Activated naive CD4-positive, alpha-beta T cell treated with anti-CD3 and anti-CD28 coated beads, Interleukin-2, amount 50 U/mL, for 16 hours (primary cell): Measurements from ENCODE around the gene EID1.
"Not testable (repeated sequence)": the region's sequence is repeated elsewhere in the genome, so short reads cannot be mapped to it uniquely, and the experiment has no call there.

Experiments used
- DNase-seq: peaks from one replicate; pipeline ENCODE4 v3.0.0-alpha.2; 2020

The EID1 gene

GRCh38 chr15:48877630-48878595, at the start of gene EID1:
Gene EID1 (plus strand): TSS chr15:48878134. CDS start chr15:48878177, 43 bp downstream.
- peak; percentile 91 for DNase-seq

- no peak for DNase-seq
Observed at GRCh38 chr15:48828471-48828870, 49.5 kb upstream of the EID1 start.

GRCh38 chr15:48828906-48829305, 49.0 kb upstream of the EID1 start:
- DNase-seq = no peak

- no peak for DNase-seq
Observed at GRCh38 chr15:48832648-48833047, 45.3 kb upstream of the EID1 start.

GRCh38 chr15:48833526-48834239, 44.3 kb upstream of the EID1 start:
- no peak for DNase-seq

GRCh38 chr15:48834756-48835155, 43.2 kb upstream of the EID1 start:
- no peak for DNase-seq

- DNase-seq = no peak
Observed at GRCh38 chr15:48842501-48842900, 35.4 kb upstream of the EID1 start.

GRCh38 chr15:48845123-48845522, 32.8 kb upstream of the EID1 start:
- no peak for DNase-seq

GRCh38 chr15:48850648-48851047, 27.3 kb upstream of the EID1 start:
- DNase-seq = no peak

GRCh38 chr15:48851956-48852355, 26.0 kb upstream of the EID1 start:
- DNase-seq = no peak

GRCh38 chr15:48854434-48854833, 23.5 kb upstream of the EID1 start:
- DNase-seq = not testable (repeated sequence)

GRCh38 chr15:48855501-48856440, 22.2 kb upstream of the EID1 start:
- no peak for DNase-seq

- no peak for DNase-seq
Observed at GRCh38 chr15:48856942-48857341, 21.0 kb upstream of the EID1 start.

GRCh38 chr15:48858401-48858800, 19.5 kb upstream of the EID1 start:
- DNase-seq = no peak

- no peak for DNase-seq
Observed at GRCh38 chr15:48859426-48859825, 18.5 kb upstream of the EID1 start.

GRCh38 chr15:48861813-48862431, 16.0 kb upstream of the EID1 start:
- DNase-seq = peak; percentile 24

- DNase-seq = no peak
Observed at GRCh38 chr15:48862705-48863104, 15.2 kb upstream of the EID1 start.

GRCh38 chr15:48865370-48866079, 12.4 kb upstream of the EID1 start:
- DNase-seq = no peak

- no peak for DNase-seq
Observed at GRCh38 chr15:48866141-48866563, 11.8 kb upstream of the EID1 start.

- DNase-seq = no peak
Observed at GRCh38 chr15:48868023-48868422, 9.9 kb upstream of the EID1 start.

GRCh38 chr15:48868536-48868935, 9.4 kb upstream of the EID1 start:
- no peak for DNase-seq

GRCh38 chr15:48869966-48870365, 8.0 kb upstream of the EID1 start:
- DNase-seq = no peak
